Left lung (tissue), 10 donors: Measurements from ENCODE around the gene FANCM. TPM values are rescaled to one million over a fixed set of nuclear protein-coding genes. Genes with fewer than 3 reads are reported as not detected.

Source experiments
- ATAC-seq: fragments of 200-7000 bp; cut with Tn5 transposase; one replicate; pipeline ENCODE4 v1.9.1; 2020; ENCODE audit warnings: moderate library complexity
- DNase-seq, 4 donors: peaks; one replicate each; pipeline ENCODE4 v3.0.0-alpha.2; 2013 to 2020
- H3K27ac ChIP-seq, 2 donors: fragments of 200-600 bp; sonication (generic) in 1 of 2; one replicate each; pipeline versions ENCODE4 v1.5.0 to v1.8.0; 2020 to 2021
- H3K27me3 ChIP-seq, 2 donors: fragments of 200-600 bp; sonication (generic) in 1 of 2; one replicate each; pipeline versions ENCODE4 v1.5.0 to v1.8.0; 2020 to 2021
- H3K36me3 ChIP-seq, 2 donors: fragments of 200-600 bp; sonication (generic) in 1 of 2; one replicate each; pipeline versions ENCODE4 v1.5.0 to v1.8.0; 2020 to 2021
- H3K4me1 ChIP-seq, 2 donors: fragments of 200-600 bp; one replicate each; pipeline ENCODE4 v1.8.0; 2021
- H3K4me3 ChIP-seq, 2 donors: fragments of 200-600 bp; sonication (generic) in 1 of 2; one replicate each; pipeline versions ENCODE4 v1.5.0 to v1.8.0; 2020 to 2021; ENCODE audit warnings: mild to moderate bottlenecking in 1 of 2
- H3K9me3 ChIP-seq, 2 donors: fragments of 200-600 bp; sonication (generic) in 1 of 2; one replicate each; pipeline versions ENCODE4 v1.5.0 to v1.8.0; 2020 to 2021
- CTCF ChIP-seq, 2 donors: fragments of 200-600 bp; sonication (generic) in 1 of 2; IDR thresholded peaks; one replicate each; pipeline versions ENCODE4 v1.5.0 to v1.8.0; 2021; ENCODE audit warnings: antibody characterized with exemption in 2 of 2
- intact Hi-C, 2 donors: fragments of 100-400 bp; cut with DNase I; formaldehyde crosslinking; loops; one replicate each; pipeline versions ENCODE4 v1.11.2 to v1.14.2; 2022
- polyA plus RNA-seq, 6 donors: library from polyadenylated mRNA; unstranded; fragments of 120-200 nt; gene quantifications; one replicate each; pipeline ENCODE4 v1.2.1, GENCODE V29; 2013; ENCODE audit not compliant: insufficient read length in 6 of 6
- total RNA-seq, 2 donors: library from RNA; stranded (reverse); fragmentation: NEBNext Ultra II Directional; extraction: Animal tissue kit (Norgen Biotek cat#: 25700); gene quantifications; one replicate each; pipeline ENCODE4 v1.2.1, GENCODE V29; 2021
- donor health status: DM: no; HTN: yes; CAD: no.
- donor health status: DM: no; HTN: no; CAD: no.

FANCM gene
- total and polyA plus RNA-seq, 8 donors = 6.0 to 19.1 (median 14.5) TPM

- DNase-seq (no peak), ATAC-seq (no peak)
- H3K4me3 ChIP-seq = no peak overlapping the region
- no peaks in the 10 kb centered on the region for H3K9me3 ChIP-seq
- no peaks in the 10 kb centered on the region for H3K27me3 ChIP-seq
- intact Hi-C loops = no loop called here
- H3K36me3 ChIP-seq = peaks cover 0 to 95% of the 10 kb centered on the region in 2 donors
- no peaks in the 10 kb centered on the region for H3K4me1 ChIP-seq
- TF ChIP-seq CTCF (IDR thresholded peaks at IDR 0.05) = no peak
- H3K27ac ChIP-seq = no peak overlapping the region
These were observed 21.4 kb upstream of the FANCM start for GRCh38 chr14:45114327-45114726.

- Histone ChIP-seq H3K4me3 (no peak overlapping the region), H3K27me3 (no peaks in the 10 kb centered on the region), H3K9me3 (no peaks in the 10 kb centered on the region), H3K27ac (no peak overlapping the region), H3K36me3 (peaks cover 0 to 99% of the 10 kb centered on the region in 2 donors), H3K4me1 (no peaks in the 10 kb centered on the region)
- DNase-seq (no peak), ATAC-seq (no peak)
- TF ChIP-seq CTCF (IDR thresholded peaks at IDR 0.05) = no peak
- intact Hi-C loops = no loop called here
These were observed 17.1 kb upstream of the FANCM start for GRCh38 chr14:45118594-45118993.

- DNase-seq (no peak), ATAC-seq (no peak)
- Histone ChIP-seq H3K4me3 (no peak overlapping the region), H3K27me3 (no peaks in the 10 kb centered on the region), H3K36me3 (peaks cover 0 to 99% of the 10 kb centered on the region in 2 donors), H3K4me1 (no peaks in the 10 kb centered on the region), H3K27ac (no peak overlapping the region), H3K9me3 (no peaks in the 10 kb centered on the region)
- TF ChIP-seq CTCF (IDR thresholded peaks at IDR 0.05) = no peak
- intact Hi-C loops = no loop called here
These were observed 15.6 kb upstream of the FANCM start for GRCh38 chr14:45120096-45120495.

GRCh38 chr14:45123271-45123670, 12.5 kb upstream of the FANCM start:
- no peak for TF ChIP-seq CTCF (IDR thresholded peaks at IDR 0.05)
- Histone ChIP-seq H3K4me1 (no peaks in the 10 kb centered on the region), H3K27ac (no peak overlapping the region), H3K36me3 (peaks cover 0 to 98% of the 10 kb centered on the region in 2 donors), H3K4me3 (no peak overlapping the region), H3K9me3 (no peaks in the 10 kb centered on the region), H3K27me3 (no peaks in the 10 kb centered on the region)
- ATAC-seq (no peak), DNase-seq (no peak)
- intact Hi-C loops = no loop called here

GRCh38 chr14:45125754-45126153, 10.0 kb upstream of the FANCM start:
- intact Hi-C loops = no loop called here
- peaks cover 0 to 87% of the 10 kb centered on the region in 2 donors for H3K36me3 ChIP-seq
- no peak overlapping the region for H3K4me3 ChIP-seq
- H3K4me1 ChIP-seq = no peaks in the 10 kb centered on the region
- DNase-seq = no peak
- no peak for TF ChIP-seq CTCF (IDR thresholded peaks at IDR 0.05)
- no peak for ATAC-seq
- no peaks in the 10 kb centered on the region for H3K9me3 ChIP-seq
- H3K27ac ChIP-seq = no peak overlapping the region
- H3K27me3 ChIP-seq = no peaks in the 10 kb centered on the region
